A673 (cell line): ENCODE data around the gene CCNY. TPM values are rescaled to one million over a fixed set of nuclear protein-coding genes. Genes with fewer than 3 reads are reported as not detected.

ENCODE experiments used
- BruUV-seq: library from RNA; stranded (reverse); fragments of 400-500 nt; replicated peaks from 2 replicates; lab custom pipeline; 2021; lab: Mats Ljungman, UMichigan
- CTCF ChIA-PET: fragments of 300-600 bp; sonication (Branson Sonifier 250); formaldehyde crosslinking; loops from one replicate; lab custom pipeline; 2022; ENCODE audit warnings: antibody characterized with exemption; lab: Charles Lee
- POLR2A ChIA-PET: fragments of 300-600 bp; sonication (Branson Sonifier 250); formaldehyde crosslinking; loops from one replicate; lab custom pipeline; 2022; ENCODE audit warnings: antibody characterized with exemption; ENCODE audit not compliant: low non-redundant PET; lab: Charles Lee
- DNase-seq: peaks from one replicate; pipeline ENCODE4 v3.0.0-alpha.2; 2015; ENCODE audit warnings: low spot score
- H3K27ac ChIP-seq: fragments of 200-600 bp; sonication (generic); 2 replicates; pipeline ENCODE4 v1.5.1; 2016; ENCODE audit warnings: mixed run types, low read depth, mild to moderate bottlenecking, mixed read lengths, antibody characterized with exemption, low read length; ENCODE audit not compliant: poor library complexity, severe bottlenecking
- H3K27me3 ChIP-seq: fragments of 200-600 bp; sonication (generic); replicated peaks from 2 replicates; pipeline ENCODE4 v1.6.1; 2017; ENCODE audit warnings: mixed run types, low read depth, mild to moderate bottlenecking, mixed read lengths, antibody characterized with exemption, low read length; ENCODE audit not compliant: insufficient read depth, poor library complexity
- H3K36me3 ChIP-seq: fragments of 200-600 bp; sonication (generic); 2 replicates; pipeline ENCODE4 v1.6.1; 2016; ENCODE audit warnings: mixed run types, mild to moderate bottlenecking, mixed read lengths, antibody characterized with exemption, low read length; ENCODE audit not compliant: insufficient read depth, poor library complexity, severe bottlenecking
- H3K4me1 ChIP-seq: fragments of 200-600 bp; sonication (generic); 2 replicates; pipeline ENCODE4 v1.6.1; 2017; ENCODE audit warnings: mixed run types, mild to moderate bottlenecking, mixed read lengths, antibody characterized with exemption, low read length; ENCODE audit not compliant: insufficient read depth, poor library complexity, severe bottlenecking
- H3K4me3 ChIP-seq: fragments of 200-600 bp; sonication (generic); 2 replicates; pipeline ENCODE4 v1.5.1; 2016; ENCODE audit warnings: low read depth, mixed run types, mild to moderate bottlenecking, mixed read lengths, low read length; ENCODE audit not compliant: poor library complexity, severe bottlenecking
- H3K9me3 ChIP-seq: fragments of 200-600 bp; sonication (generic); 2 replicates; pipeline ENCODE4 v1.6.1; 2016; ENCODE audit warnings: mixed run types, low read depth, mild to moderate bottlenecking, mixed read lengths, antibody characterized with exemption, low read length; ENCODE audit not compliant: poor library complexity, severe bottlenecking
- CTCF ChIP-seq: fragments of 300-800, 200-600 bp; sonication (generic); conservative IDR thresholded peaks from 2 replicates; pipeline ENCODE4 v1.5.1; 2017; ENCODE audit warnings: low read depth, mild to moderate bottlenecking, antibody characterized with exemption, low read length, moderate library complexity, mixed read lengths
- EZH2 ChIP-seq: fragments of 200-600 bp; sonication (generic); IDR thresholded peaks from 2 replicates; pipeline ENCODE4 v1.6.1; 2017; ENCODE audit warnings: borderline replicate concordance, low read depth, mild to moderate bottlenecking, mixed read lengths, antibody characterized with exemption, low read length; ENCODE audit not compliant: poor library complexity, severe bottlenecking
- intact Hi-C: fragments of 100-400 bp; cut with micrococcal nuclease; formaldehyde crosslinking; loops from one replicate; pipeline ENCODE4 v1.10.0; 2022; ENCODE audit not compliant: unreplicated experiment
- total RNA-seq: library from RNA; stranded (reverse); gene quantifications from 2 replicates; pipeline ENCODE4 v1.2.3, GENCODE V29; 2021

Gene CCNY
- total RNA-seq, 1 experiment from 2014 or later, result 84.8 TPM

DNA sequence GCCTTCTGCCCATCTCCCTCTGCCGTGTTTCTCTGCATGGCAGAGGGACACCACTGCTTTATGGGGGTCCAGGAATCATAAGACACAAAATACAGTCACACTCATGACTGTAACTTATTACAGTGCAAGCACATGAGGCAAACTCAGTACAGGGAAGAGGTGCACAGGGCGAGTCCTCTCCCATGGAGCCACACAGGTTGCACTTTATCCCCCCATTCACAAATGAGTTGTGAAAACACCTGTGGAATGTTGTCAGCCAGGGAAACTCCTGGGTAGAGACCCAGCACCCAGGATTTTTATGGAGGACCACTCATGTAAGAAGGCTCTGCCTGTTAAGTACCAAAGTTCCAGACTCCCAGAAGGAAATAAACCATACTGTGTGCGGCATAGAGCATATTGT lies 161.6 kb downstream of the CCNY start:
- BruUV-seq, result no TSS peak
- no peak for DNase-seq
- intact Hi-C loops, result no loop called here
- no peaks in the 10 kb centered on the region for H3K27me3 ChIP-seq
- TF ChIP-seq CTCF, result no peak
- TF ChIP-seq EZH2, result no peak
- H3K27ac ChIP-seq, result no peak overlapping the region
- H3K9me3 ChIP-seq, result no peaks in the 10 kb centered on the region
- H3K36me3 ChIP-seq, result no peaks in the 10 kb centered on the region
- CTCF ChIA-PET, result no interaction called here
- H3K4me3 ChIP-seq, result no peak overlapping the region
- peaks cover 7% of the 10 kb centered on the region for H3K4me1 ChIP-seq
- POLR2A ChIA-PET, result no interaction called here

DNA sequence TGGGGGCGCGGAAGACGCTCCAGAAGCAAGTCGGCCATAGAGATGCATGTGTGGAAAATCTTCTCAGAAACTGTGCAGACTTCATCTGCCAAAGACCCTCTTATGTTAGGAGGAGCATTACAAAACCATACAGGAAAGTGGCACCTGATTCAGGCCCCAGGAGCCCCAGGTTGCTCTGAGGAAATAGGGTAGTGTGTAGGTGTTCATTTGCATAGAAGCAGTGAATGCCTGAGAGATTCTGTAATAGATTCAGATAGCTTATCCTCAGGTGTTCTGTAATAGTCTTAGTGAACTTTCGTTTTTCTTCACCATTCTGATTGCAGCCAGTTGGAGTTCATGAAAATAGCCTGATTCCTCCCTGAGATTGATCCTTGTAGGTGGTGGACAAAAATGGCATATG lies 162.4 kb downstream of the CCNY start:
- H3K27me3 ChIP-seq, result no peaks in the 10 kb centered on the region
- H3K9me3 ChIP-seq, result no peaks in the 10 kb centered on the region
- H3K27ac ChIP-seq, result no peak overlapping the region
- DNase-seq, result no peak
- no peak overlapping the region for H3K4me3 ChIP-seq
- BruUV-seq, result no TSS peak
- no peaks in the 10 kb centered on the region for H3K4me1 ChIP-seq
- no peaks in the 10 kb centered on the region for H3K36me3 ChIP-seq
- intact Hi-C loops, result no loop called here
- POLR2A ChIA-PET, result no interaction called here
- TF ChIP-seq EZH2 (no peak), CTCF (no peak)
- CTCF ChIA-PET, result interaction anchor here (0.6 kb wide), 1 partner anchor 558 kb away, joined by 5 read pairs; no protein-coding TSS in a partner anchor

DNA sequence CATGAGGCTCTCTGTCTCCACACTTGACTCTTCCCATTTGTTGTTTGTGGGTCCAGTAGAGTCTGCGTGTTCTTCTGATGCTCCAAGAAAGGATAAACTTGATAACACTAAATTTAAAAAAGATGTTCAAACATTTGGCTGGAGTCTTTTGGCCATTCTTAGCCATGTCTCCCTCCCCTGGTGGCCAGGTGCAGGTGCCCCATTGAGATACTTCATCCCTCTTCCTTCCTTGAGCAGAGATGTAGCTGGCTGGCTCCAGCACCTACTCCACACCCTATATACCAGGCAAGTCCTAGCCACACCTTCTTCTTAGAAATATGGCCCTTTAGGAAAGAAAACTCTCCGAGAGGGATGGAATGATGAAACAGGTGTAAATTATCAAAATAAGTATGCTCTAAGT lies 165.6 kb downstream of the CCNY start:
- no peak for TF ChIP-seq EZH2
- TF ChIP-seq CTCF, result no peak
- ChIA-PET POLR2A (no interaction called here), CTCF (no interaction called here)
- no peaks in the 10 kb centered on the region for H3K36me3 ChIP-seq
- no peak for DNase-seq
- H3K4me3 ChIP-seq, result no peak overlapping the region
- intact Hi-C loops, result no loop called here
- no peak overlapping the region for H3K27ac ChIP-seq
- no peaks in the 10 kb centered on the region for H3K9me3 ChIP-seq
- H3K4me1 ChIP-seq, result no peaks in the 10 kb centered on the region
- BruUV-seq, result no TSS peak
- H3K27me3 ChIP-seq, result no peaks in the 10 kb centered on the region
